GM23338 (cell line): Measurements from ENCODE around the gene C11orf21.

Experiments
- EZH2 ChIP-seq: fragments of 200-600 bp; sonication (generic); IDR thresholded peaks from one replicate; pipeline ENCODE4 v1.8.0; 2017; ENCODE audit warnings: antibody characterized with exemption, mild to moderate bottlenecking, low read depth; ENCODE audit not compliant: unreplicated experiment
- EZH2phosphoT487 ChIP-seq: fragments of 200-600 bp; sonication (generic); IDR thresholded peaks from one replicate; pipeline ENCODE4 v1.8.1; 2018; ENCODE audit warnings: antibody characterized with exemption; ENCODE audit not compliant: unreplicated experiment
- JUNB ChIP-seq: IDR thresholded peaks from one replicate; pipeline ENCODE4 v1.6.1; 2016; ENCODE audit warnings: antibody characterized with exemption; ENCODE audit not compliant: unreplicated experiment
- POLR2AphosphoS5 ChIP-seq: IDR thresholded peaks from 2 replicates; pipeline ENCODE4 v1.6.1; 2016; ENCODE audit warnings: antibody characterized with exemption, low read depth
- REST ChIP-seq: IDR thresholded peaks from one replicate; pipeline ENCODE4 v1.6.1; 2018; ENCODE audit warnings: antibody characterized with exemption; ENCODE audit not compliant: unreplicated experiment
- STAT1 ChIP-seq: IDR thresholded peaks from one replicate; pipeline ENCODE4 v1.6.1; 2016; ENCODE audit warnings: antibody characterized with exemption; ENCODE audit not compliant: unreplicated experiment
- ZNF114 ChIP-seq: fragments of 250-450 bp; sonication (Bioruptor Pico); IDR thresholded peaks from 2 replicates; pipeline ENCODE4 v1.5.0; 2020; ENCODE audit warnings: mild to moderate bottlenecking, moderate library complexity
- ZNF331 ChIP-seq: fragments of 250-450 bp; sonication (Bioruptor Pico); IDR thresholded peaks from 2 replicates; pipeline ENCODE4 v1.5.0; 2020; ENCODE audit warnings: low read depth, mild to moderate bottlenecking, moderate library complexity
- TF ChIP-seq, protein P1 (sequence below), 2 experiments: fragments of 200-600 bp in 1 of 2; sonication (generic) in 1 of 2; conservative IDR thresholded peaks; 2 replicates each; pipeline versions ENCODE4 v1.5.1 to v1.6.1; 2016 to 2017; ENCODE audit warnings: antibody characterized with exemption in 2 of 2, low read depth in 2 of 2, mild to moderate bottlenecking in 2 of 2, moderate library complexity in 1 of 2

GRCh38 chr11:2287091-2287490 lies 14.6 kb downstream of the C11orf21 start:
- TF ChIP-seq, protein P1, sequence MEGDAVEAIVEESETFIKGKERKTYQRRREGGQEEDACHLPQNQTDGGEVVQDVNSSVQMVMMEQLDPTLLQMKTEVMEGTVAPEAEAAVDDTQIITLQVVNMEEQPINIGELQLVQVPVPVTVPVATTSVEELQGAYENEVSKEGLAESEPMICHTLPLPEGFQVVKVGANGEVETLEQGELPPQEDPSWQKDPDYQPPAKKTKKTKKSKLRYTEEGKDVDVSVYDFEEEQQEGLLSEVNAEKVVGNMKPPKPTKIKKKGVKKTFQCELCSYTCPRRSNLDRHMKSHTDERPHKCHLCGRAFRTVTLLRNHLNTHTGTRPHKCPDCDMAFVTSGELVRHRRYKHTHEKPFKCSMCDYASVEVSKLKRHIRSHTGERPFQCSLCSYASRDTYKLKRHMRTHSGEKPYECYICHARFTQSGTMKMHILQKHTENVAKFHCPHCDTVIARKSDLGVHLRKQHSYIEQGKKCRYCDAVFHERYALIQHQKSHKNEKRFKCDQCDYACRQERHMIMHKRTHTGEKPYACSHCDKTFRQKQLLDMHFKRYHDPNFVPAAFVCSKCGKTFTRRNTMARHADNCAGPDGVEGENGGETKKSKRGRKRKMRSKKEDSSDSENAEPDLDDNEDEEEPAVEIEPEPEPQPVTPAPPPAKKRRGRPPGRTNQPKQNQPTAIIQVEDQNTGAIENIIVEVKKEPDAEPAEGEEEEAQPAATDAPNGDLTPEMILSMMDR (conservative IDR thresholded peaks at IDR 0.05; ENCODE audit: low read depth in 2 of 2): no peak
- TF ChIP-seq STAT1 (no peak), POLR2AphosphoS5 (no peak), REST (no peak), JUNB (no peak), EZH2 (no peak), EZH2phosphoT487 (no peak), ZNF331 (CRISPR knock-in tag) (no peak), ZNF114 (CRISPR knock-in tag) (no peak)
